UCSD-AML1 (cell line): Measurements from ENCODE around the gene MBD3L3.
"Not testable (repeated sequence)": the region's sequence is repeated elsewhere in the genome, so short reads cannot be mapped to it uniquely, and the experiment has no call there.

Experiments used
- DNase-seq: peaks from one replicate; lab custom pipeline; 2025; ENCODE audit not compliant: unreplicated experiment; lab: John Stamatoyannopoulos, UW

Gene MBD3L3

DNA sequence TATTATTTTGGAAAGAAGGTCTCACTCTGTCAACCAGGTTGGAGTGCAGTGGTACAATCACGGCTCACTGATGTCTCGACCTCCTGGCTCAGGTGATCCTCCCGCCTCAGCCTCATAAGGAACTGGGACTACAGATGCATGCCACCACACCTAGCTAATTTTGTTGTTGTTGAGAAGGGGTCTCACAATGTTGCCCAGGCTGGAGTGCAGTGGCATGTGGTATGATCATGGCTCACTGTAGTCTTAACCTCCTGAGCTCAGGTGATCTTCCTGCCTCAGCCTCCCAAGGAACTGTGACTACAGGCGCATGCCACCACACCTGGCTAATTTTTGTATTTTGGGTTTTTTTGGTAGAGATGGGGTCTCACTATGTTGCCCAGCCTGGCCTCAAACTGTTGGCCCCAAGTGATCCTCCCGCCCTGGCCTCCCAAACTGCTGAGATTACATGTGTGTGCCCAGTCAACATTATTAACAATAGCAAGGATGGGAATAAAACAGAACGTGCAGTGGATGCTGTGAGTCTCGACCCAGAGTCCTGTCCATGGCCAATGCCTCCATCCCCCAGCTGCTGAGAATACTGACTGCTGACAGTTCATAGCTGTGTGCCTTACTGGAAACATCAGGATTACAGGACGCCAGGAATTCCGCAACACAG lies 5.4 kb upstream of the MBD3L3 start:
- DNase-seq = no peak

DNA sequence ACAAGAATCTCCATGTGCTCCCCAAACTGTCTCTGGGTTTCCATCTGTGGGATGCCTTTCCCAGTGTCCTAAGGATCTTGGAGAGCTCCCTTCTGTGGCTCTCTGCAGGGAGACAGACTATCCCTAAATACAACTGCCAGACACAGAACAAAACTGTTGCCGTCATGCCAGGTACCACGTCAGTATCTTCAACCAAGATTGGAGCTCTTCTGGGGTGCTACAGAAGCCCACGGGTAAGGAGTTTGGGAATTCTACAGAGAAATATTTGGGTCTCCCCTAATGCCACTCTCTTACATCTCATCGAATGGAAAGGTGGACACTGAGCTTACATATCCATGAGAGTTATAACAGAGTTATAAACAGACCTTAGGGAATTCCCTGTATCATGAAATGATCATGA lies 4.9 kb upstream of the MBD3L3 start:
- DNase-seq = no peak

DNA sequence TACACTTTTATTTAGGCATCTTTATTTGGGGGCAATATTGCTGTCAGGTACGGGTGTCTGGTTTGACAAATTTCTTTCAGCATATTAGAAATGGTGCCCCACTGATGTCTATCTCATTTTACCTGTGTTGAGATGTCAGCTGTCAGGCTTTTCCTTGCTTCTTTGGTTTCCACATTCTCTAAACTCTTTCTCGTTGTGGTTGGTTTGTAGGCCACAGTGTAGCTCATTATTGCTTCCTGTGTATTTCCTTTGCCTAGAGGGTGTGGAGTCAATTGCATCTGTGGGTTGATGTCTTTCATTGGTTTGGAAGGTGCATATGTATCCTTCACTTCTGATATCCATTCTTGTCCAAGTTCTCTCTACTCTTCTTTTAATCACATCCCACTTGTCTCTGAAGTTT lies 1.5 kb upstream of the MBD3L3 start:
- DNase-seq = not testable (repeated sequence)

DNA sequence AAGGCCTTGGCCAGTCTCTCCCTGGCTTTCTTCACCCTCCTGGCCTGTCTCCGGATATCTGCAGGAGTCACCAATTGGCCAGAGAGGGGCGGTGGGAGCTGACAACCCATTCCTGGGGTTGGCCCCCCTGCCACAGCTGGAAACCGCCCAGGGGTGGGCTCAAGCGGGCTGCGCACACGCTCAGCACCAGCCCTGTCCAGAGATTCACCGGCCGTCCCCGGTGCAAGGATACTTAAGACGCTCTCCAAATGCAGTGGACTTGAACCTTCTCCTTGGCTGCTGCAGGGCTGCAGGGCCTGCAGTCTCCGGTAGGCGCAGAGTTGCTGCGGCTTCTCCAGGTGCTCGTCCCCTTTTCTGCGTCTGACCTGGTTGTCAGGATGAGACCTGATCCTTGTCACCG lies 2.1 kb downstream of the MBD3L3 start:
- not testable (repeated sequence) for DNase-seq

DNA sequence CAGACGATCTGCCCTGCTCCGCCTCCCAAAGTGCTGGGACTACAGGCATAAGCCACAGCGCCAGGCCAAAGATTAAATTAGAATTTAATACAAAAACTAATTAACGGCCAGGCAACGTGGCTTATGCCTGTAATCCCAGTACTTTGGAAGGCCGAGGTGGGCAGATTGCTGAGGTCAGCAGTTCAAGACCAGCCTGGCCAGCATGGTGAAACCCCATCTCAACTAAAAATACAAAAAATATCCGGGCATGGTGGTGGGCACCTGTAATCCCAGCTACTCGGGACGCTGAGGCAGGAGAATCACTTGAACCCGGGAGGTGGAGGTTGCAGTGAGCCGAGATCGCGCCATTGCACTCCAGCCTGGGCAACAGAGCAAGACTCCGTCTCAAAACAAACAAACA lies 2.8 kb downstream of the MBD3L3 start:
- DNase-seq = not testable (repeated sequence)

DNA sequence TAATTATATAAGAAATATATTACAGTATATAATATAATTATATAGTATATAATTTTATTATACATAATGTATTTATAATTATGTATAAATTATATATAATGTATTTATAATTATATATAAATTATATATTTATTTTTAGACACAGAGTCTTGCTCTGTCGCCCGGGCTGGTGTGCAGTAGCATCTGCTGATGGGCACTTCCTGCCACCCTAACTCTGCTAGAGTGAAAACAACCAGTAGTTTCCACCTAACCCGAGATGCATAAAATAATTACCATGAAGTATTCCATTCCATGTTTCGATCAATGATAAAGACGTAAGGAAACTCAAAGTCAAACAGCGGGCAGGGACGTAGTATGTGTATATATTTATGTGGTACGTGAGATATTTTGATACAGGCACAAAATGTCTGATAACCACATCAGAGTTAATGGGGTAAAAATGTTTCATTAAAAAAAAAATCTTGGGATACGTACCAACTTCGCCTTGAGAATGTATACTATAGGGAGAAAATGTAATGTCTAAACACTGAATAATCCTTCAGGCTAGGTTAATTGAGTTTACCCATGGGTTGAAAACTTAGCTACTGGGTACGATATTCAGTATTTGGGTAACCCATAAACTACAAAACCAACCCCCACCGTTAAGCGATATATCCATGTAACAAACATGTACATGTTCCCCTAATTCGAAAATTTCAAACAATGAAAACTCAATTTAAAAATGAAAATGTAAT lies 3.7 kb downstream of the MBD3L3 start:
- not testable (repeated sequence) for DNase-seq

DNA sequence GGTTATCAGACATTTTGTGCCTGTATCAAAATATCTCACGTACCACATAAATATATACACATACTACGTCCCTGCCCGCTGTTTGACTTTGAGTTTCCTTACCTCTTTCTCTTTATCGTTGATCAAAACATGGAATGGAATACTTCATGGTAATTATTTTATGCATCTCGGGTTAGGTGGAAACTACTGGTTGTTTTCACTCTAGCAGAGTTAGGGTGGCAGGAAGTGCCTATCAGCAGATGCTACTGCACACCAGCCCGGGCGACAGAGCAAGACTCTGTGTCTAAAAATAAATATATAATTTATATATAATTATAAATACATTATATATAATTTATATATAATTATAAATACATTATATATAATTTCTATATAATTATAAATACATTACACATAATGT lies 5.6 kb downstream of the MBD3L3 start:
- DNase-seq = not testable (repeated sequence)

DNA sequence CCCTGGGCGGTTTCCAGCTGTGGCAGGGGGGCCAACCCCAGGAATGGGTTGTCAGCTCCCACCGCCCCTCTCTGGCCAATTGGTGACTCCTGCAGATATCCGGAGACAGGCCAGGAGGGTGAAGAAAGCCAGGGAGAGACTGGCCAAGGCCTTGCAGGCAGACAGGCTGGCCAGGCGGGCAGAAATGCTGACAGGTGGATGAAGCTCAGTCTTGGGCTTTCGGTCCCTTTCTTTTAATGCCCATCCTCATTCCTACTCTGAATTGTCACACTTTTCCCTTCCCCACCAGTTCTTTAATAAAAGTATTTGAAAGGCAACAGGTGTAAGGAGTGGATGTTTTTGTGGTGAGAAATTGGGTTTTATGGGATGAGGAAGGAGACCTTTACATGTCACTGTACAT lies 7.1 kb downstream of the MBD3L3 start:
- DNase-seq = not testable (repeated sequence)

DNA sequence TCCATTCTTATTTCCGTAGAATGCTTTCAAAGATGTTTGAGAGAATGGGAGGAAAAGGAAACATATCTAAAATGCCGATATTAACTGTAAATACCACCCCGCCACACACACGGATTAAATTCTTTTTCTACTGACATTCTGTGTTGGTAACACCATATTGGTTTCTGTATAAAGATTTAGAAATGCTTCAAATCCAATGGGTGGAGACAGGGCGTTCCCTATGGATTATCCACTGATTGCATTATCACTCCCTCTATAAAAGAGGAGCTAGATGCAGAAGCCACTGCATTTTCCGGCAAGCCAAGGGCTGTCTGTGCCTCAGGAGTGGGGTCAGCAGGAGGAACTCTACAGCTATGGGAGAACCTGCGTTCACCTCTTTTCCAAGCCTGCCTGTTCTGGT lies 9.5 kb downstream of the MBD3L3 start, which contains the start of gene MBD3L2:
TSS of gene MBD3L2 (plus strand) at position 301 of the 400 bp plus-strand sequence. CDS start at position 354, 53 bp downstream.
- not testable (repeated sequence) for DNase-seq

DNA sequence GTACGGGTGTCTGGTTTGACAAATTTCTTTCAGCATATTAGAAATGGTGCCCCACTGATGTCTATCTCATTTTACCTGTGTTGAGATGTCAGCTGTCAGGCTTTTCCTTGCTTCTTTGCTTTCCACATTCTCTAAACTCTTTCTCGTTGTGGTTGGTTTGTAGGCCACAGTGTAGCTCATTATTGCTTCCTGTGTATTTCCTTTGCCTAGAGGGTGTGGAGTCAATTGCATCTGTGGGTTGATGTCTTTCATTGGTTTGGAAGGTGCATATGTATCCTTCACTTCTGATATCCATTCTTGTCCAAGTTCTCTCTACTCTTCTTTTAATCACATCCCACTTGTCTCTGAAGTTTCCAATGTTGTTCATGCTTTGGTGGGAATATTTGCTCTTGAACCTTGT lies 16.9 kb downstream of the MBD3L3 start:
- not testable (repeated sequence) for DNase-seq

DNA sequence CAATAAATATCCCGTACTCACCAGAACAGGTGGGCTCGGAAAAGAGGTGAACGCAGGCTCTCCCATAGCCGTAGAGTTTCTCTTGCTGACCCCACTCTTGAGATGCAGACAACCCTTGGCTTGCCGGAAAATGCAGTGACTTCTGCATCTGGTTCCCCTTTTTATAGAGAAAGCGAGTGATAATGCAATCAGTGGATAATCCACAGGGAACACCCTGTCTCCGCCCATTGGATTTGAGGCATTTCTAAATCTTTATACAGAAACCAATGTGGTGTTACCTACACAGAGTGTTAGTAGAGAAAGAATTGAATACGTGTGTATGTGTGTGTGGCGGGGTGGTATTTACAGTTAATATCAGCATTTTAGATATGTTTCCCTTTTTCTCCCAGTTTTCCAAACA lies 18.4 kb downstream of the MBD3L3 start, which contains the start of gene MBD3L4:
TSS of gene MBD3L4 (minus strand) at position 101 of the 400 bp plus-strand sequence. CDS start at position 66, 35 bp downstream.
- not testable (repeated sequence) for DNase-seq

DNA sequence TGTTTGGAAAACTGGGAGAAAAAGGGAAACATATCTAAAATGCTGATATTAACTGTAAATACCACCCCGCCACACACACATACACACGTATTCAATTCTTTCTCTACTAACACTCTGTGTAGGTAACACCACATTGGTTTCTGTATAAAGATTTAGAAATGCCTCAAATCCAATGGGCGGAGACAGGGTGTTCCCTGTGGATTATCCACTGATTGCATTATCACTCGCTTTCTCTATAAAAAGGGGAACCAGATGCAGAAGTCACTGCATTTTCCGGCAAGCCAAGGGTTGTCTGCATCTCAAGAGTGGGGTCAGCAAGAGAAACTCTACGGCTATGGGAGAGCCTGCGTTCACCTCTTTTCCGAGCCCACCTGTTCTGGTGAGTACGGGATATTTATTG lies 28.2 kb downstream of the MBD3L3 start, which contains the start of gene MBD3L5:
TSS of gene MBD3L5 (plus strand) at position 301 of the 400 bp plus-strand sequence. CDS start at position 335, 34 bp downstream.
- DNase-seq = not testable (repeated sequence)

DNA sequence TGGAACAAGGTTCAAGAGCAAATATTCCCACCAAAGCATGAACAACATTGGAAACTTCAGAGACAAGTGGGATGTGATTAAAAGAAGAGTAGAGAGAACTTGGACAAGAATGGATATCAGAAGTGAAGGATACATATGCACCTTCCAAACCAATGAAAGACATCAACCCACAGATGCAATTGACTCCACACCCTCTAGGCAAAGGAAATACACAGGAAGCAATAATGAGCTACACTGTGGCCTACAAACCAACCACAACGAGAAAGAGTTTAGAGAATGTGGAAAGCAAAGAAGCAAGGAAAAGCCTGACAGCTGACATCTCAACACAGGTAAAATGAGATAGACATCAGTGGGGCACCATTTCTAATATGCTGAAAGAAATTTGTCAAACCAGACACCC lies 29.7 kb downstream of the MBD3L3 start:
- DNase-seq = not testable (repeated sequence)

DNA sequence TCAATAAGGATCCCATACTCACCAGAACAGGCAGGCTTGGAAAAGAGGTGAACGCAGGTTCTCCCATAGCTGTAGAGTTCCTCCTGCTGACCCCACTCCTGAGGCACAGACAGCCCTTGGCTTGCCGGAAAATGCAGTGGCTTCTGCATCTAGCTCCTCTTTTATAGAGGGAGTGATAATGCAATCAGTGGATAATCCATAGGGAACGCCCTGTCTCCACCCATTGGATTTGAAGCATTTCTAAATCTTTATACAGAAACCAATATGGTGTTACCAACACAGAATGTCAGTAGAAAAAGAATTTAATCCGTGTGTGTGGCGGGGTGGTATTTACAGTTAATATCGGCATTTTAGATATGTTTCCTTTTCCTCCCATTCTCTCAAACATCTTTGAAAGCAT lies 37.1 kb downstream of the MBD3L3 start, which contains the start of gene MBD3L2B:
TSS of gene MBD3L2B (minus strand) at position 101 of the 400 bp plus-strand sequence. CDS start at position 67, 34 bp downstream.
- DNase-seq = not testable (repeated sequence)

DNA sequence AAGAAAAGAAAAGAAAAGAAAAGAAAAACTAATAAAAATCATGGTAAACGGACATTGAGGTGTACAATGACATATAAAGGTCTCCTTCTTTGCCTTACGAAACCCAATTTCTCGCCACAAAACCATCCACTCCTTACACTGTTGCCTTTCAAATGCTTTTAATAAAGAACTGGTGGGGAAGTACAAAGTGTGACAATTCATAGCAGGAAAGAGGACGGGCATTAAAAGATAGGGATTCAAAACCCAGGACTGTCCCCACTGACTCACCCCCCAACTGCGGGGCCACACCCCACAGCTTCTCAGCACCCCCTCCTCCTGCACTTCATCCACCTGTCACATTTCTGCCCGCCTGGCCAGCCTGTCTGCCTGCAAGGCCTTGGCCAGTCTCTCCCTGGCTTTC lies 39.6 kb downstream of the MBD3L3 start:
- DNase-seq = no peak

DNA sequence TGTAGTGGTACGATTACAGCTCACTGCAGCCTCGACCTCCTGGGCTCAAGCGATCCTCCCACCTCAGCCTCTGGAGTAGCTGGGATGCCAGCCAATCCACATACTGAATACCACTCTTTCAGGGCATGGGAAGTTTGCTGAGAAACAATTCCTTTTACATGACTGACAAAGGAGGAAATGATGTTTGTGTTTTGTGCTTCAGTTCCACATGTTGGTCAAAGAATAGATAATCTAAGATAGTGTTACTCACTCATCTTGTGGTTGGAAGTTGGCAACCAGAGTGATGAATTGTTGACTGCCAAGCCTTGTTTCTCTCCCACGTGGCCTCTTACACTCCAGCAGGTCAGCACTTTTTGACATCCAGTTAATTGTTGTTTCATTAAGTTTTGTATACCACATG lies 44.8 kb downstream of the MBD3L3 start:
- DNase-seq = no peak

DNA sequence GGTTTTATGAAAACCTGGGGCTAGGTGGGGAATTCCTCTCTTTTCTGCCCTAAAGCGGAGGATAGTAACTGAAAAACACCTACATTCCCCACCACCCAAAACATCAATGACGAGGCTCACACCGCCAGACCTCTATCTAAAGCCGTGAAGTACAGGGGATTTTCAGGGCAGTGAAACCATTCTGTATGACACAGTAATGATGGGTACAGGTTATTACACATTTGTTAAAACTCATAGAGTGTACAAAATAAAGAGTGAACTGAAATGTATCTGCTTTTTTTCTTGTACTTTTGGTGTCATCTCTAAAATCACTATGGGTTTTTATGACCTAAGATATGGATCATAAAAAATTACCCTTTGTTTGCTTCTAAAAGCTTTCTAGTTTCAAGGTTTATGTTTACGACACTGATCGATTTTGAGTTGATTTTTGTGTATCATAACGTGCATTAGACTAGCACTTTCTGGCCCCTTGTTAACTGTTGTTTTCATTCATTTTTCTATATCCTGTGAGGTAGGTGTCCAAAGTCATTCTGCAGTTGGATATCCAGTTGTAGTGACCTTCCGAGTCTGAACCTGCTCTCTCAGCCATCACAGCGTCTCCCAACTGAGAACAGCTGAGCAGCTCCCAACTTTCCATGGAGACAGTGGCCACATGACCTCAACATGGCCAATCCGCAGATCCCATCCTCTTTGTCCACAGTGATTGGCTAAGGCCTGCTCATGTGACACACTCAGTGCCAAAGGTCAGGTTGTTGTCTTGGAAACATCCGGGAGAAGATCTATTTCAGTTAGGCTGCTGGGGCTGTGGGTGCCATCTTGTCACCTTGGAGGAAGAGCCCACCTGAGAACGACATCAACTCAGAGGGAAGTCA lies 47.5 kb downstream of the MBD3L3 start:
- no peak for DNase-seq

DNA sequence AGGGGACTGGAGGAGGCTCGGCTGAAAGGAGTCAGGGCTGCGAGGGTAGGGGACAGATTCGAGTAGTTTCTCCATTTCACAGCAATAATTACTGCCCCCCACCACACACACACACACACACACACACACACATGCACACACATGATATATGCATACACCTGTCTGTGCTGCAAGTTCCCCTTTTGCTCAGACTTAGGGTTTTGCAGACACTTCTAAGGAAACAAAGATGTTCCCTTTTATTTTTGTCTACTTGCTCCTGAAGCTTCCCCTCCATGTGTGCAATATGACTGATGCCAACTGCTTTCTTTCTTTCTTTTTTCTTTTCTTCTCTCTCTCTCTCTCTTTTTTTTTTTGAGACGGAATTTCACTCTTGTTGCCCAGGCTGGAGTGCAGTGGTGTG lies 50.6 kb downstream of the MBD3L3 start:
- DNase-seq = no peak
